ENCODE measurements around the gene SEMA3D. TPM values are rescaled to one million over a fixed set of nuclear protein-coding genes. Genes with fewer than 3 reads are reported as not detected.

SEMA3D gene
- total and polyA plus RNA-seq, 9 of the 15 experiments (the other 6 are each of a cell fraction or from before 2014, with no cell fraction given), result 0.01 to 0.10 (median 0.04) TPM; not detected in 1

DNA sequence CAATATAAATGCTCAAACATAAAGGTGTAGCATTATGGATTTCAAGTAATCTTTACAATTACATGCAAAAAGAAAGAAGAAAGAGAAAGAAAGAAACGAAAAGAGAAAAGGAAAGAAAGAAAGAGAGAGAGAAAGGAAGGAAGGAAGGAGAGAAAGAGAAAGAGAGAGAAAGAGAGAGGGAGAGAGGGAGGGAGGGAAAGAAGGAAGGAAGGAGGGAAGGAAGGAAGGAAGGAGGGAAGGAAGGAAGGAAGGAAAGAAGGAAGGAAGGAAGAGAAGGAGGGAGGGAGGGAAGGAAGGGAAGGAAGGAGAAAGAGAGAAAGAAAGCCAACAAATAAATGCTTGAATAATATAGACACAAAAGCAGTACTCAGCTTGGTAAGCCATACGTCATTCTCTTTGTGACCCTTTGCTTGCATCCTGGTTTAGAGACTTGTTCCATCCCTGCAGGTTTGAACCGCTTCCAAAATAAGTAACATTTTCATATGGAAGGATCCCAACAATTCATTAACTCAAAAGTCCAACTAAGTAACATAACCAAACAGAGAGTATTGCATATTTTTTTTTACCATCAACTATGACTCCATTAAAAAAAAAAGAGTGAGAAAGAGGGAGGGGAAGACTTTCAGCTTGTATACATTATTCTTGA, 95.8 kb downstream of the SEMA3D start:
- CTCF ChIA-PET (ENCODE audit: low intra/inter-chr PET ratio), result no interaction called here
- WGBS (ENCODE audit: insufficient coverage, low coverage, missing lambda C conversion rate), result 0% methylated on average over 3 of the region's 3 CpGs

More for the DNA sequence above, 95.8 kb downstream of the SEMA3D start:
- TF ChIP-seq, protein P1, sequence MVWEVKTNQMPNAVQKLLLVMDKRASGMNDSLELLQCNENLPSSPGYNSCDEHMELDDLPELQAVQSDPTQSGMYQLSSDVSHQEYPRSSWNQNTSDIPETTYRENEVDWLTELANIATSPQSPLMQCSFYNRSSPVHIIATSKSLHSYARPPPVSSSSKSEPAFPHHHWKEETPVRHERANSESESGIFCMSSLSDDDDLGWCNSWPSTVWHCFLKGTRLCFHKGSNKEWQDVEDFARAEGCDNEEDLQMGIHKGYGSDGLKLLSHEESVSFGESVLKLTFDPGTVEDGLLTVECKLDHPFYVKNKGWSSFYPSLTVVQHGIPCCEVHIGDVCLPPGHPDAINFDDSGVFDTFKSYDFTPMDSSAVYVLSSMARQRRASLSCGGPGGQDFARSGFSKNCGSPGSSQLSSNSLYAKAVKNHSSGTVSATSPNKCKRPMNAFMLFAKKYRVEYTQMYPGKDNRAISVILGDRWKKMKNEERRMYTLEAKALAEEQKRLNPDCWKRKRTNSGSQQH (CRISPR knock-in tag; IDR thresholded peaks at IDR 0.05), result no peak
- TF ChIP-seq, protein P2, sequence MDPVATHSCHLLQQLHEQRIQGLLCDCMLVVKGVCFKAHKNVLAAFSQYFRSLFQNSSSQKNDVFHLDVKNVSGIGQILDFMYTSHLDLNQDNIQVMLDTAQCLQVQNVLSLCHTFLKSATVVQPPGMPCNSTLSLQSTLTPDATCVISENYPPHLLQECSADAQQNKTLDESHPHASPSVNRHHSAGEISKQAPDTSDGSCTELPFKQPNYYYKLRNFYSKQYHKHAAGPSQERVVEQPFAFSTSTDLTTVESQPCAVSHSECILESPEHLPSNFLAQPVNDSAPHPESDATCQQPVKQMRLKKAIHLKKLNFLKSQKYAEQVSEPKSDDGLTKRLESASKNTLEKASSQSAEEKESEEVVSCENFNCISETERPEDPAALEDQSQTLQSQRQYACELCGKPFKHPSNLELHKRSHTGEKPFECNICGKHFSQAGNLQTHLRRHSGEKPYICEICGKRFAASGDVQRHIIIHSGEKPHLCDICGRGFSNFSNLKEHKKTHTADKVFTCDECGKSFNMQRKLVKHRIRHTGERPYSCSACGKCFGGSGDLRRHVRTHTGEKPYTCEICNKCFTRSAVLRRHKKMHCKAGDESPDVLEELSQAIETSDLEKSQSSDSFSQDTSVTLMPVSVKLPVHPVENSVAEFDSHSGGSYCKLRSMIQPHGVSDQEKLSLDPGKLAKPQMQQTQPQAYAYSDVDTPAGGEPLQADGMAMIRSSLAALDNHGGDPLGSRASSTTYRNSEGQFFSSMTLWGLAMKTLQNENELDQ (CRISPR knock-in tag; IDR thresholded peaks at IDR 0.05; ENCODE audit: borderline replicate concordance), result no peak
- TF ChIP-seq, protein P3, sequence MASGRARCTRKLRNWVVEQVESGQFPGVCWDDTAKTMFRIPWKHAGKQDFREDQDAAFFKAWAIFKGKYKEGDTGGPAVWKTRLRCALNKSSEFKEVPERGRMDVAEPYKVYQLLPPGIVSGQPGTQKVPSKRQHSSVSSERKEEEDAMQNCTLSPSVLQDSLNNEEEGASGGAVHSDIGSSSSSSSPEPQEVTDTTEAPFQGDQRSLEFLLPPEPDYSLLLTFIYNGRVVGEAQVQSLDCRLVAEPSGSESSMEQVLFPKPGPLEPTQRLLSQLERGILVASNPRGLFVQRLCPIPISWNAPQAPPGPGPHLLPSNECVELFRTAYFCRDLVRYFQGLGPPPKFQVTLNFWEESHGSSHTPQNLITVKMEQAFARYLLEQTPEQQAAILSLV (tag; IDR thresholded peaks at IDR 0.05), result no peak
- TF ChIP-seq HNRNPH1 (optimal IDR thresholded peaks at IDR 0.05; ENCODE audit: low read depth, low read length), result no peak
- TF ChIP-seq XRCC3 (IDR thresholded peaks at IDR 0.05), result no peak
- TF ChIP-seq ARID1B (IDR thresholded peaks at IDR 0.05), result no peak
- TF ChIP-seq NONO (IDR thresholded peaks at IDR 0.05; ENCODE audit: low read depth in 2 of 2, low read length in 1 of 2), result no peak
- no peak for TF ChIP-seq SMAD3 (CRISPR knock-in tag; conservative IDR thresholded peaks at IDR 0.05)
- TF ChIP-seq ATF1 (CRISPR knock-in tag; IDR thresholded peaks at IDR 0.05), result no peak
- TF ChIP-seq ATF1 (tag; IDR thresholded peaks at IDR 0.05), result no peak
- Histone ChIP-seq H3K4me1 (replicated peaks in 1 of 2; ENCODE audit: control insufficient read depth in 2 of 2, insufficient read depth in 2 of 2, low read length in 2 of 2) (no peaks in the 10 kb centered on the region), H4K20me1 (replicated peaks; ENCODE audit: control insufficient read depth, insufficient read depth, low read length) (no peaks in the 10 kb centered on the region), H3K79me2 (ENCODE audit: control insufficient read depth, insufficient read depth, low read length) (no peaks in the 10 kb centered on the region), H3K9me1 (ENCODE audit: control insufficient read depth, insufficient read depth, low read length) (no peaks in the 10 kb centered on the region), H2AFZ (ENCODE audit: low read depth, low read length) (no peak overlapping the region), H3K9me3 (replicated peaks; ENCODE audit: control insufficient read depth, insufficient read depth, low read depth, low read length) (no peaks in the 10 kb centered on the region), H3K4me2 (ENCODE audit: insufficient read depth, low read length) (no peak overlapping the region), H3K27me3 (ENCODE audit: control insufficient read depth in 2 of 2, insufficient read depth in 2 of 2, low read length in 2 of 2) (no peaks in the 10 kb centered on the region), H3K27ac (ENCODE audit: extremely low read depth, low read depth, low read length) (no peak overlapping the region), H3K36me3 (ENCODE audit: control insufficient read depth, insufficient read depth, low read length) (no peaks in the 10 kb centered on the region), H3K4me3 (no peak overlapping the region), H3K9ac (ENCODE audit: insufficient read depth in 1 of 2, low read depth in 2 of 2, low read length in 2 of 2) (no peak overlapping the region)
- FAIRE-seq (no peak), ATAC-seq (no peak), DNase-seq (ENCODE audit: extremely low read depth in 1 of 4, low spot score in 3 of 4) (no peak)
- POLR2A ChIA-PET, result no interaction called here
- in situ Hi-C loops (cut with MboI) (no loop called here), intact Hi-C loops (cut with micrococcal nuclease) (no loop called here)
- BruUV-seq (replicated peaks), result no TSS peak

All from K562 (cell line).